ENCODE measurements around the gene FEM1A.
A peak's percentile ranks its signal among the peaks of the same experiment; 100 is the strongest.

The FEM1A gene

DNA sequence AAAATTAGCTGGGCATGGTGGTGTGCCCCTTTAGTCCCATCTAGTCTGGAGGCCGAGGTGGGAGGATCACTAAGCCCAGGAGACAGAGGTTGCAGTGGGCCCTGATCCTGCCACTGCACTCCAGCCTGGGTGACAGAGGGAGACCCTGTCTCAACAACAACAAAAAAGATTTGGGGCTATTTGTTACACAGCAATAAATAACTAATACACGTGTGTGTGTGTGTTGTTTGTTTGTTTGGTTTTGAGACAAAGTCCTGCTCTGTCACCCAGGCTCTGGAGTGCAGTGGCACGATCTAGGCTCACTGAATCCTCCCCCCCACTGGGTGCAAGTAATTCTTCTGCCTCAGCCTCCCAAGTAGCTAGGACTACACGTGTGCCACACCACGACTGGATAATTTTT is 32.9 kb upstream of the FEM1A start:
- TF ChIP-seq MYC (IDR thresholded peaks at IDR 0.05; ENCODE audit: low read depth, low read length), result no peak
- TF ChIP-seq, protein P1, sequence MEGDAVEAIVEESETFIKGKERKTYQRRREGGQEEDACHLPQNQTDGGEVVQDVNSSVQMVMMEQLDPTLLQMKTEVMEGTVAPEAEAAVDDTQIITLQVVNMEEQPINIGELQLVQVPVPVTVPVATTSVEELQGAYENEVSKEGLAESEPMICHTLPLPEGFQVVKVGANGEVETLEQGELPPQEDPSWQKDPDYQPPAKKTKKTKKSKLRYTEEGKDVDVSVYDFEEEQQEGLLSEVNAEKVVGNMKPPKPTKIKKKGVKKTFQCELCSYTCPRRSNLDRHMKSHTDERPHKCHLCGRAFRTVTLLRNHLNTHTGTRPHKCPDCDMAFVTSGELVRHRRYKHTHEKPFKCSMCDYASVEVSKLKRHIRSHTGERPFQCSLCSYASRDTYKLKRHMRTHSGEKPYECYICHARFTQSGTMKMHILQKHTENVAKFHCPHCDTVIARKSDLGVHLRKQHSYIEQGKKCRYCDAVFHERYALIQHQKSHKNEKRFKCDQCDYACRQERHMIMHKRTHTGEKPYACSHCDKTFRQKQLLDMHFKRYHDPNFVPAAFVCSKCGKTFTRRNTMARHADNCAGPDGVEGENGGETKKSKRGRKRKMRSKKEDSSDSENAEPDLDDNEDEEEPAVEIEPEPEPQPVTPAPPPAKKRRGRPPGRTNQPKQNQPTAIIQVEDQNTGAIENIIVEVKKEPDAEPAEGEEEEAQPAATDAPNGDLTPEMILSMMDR (IDR thresholded peaks at IDR 0.05; ENCODE audit: low read depth, low read length), result no peak
- TF ChIP-seq, protein P2, sequence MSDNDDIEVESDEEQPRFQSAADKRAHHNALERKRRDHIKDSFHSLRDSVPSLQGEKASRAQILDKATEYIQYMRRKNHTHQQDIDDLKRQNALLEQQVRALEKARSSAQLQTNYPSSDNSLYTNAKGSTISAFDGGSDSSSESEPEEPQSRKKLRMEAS (IDR thresholded peaks at IDR 0.05; ENCODE audit: low read depth, low read length), result no peak
- no peak for TF ChIP-seq POLR2A (IDR thresholded peaks at IDR 0.05; ENCODE audit: extremely low read depth, insufficient read length)
- DNase-seq (ENCODE audit: low read depth), result no peak
- no peak overlapping the region for H3K4me3 ChIP-seq (ENCODE audit: low read depth, low read length)

DNA sequence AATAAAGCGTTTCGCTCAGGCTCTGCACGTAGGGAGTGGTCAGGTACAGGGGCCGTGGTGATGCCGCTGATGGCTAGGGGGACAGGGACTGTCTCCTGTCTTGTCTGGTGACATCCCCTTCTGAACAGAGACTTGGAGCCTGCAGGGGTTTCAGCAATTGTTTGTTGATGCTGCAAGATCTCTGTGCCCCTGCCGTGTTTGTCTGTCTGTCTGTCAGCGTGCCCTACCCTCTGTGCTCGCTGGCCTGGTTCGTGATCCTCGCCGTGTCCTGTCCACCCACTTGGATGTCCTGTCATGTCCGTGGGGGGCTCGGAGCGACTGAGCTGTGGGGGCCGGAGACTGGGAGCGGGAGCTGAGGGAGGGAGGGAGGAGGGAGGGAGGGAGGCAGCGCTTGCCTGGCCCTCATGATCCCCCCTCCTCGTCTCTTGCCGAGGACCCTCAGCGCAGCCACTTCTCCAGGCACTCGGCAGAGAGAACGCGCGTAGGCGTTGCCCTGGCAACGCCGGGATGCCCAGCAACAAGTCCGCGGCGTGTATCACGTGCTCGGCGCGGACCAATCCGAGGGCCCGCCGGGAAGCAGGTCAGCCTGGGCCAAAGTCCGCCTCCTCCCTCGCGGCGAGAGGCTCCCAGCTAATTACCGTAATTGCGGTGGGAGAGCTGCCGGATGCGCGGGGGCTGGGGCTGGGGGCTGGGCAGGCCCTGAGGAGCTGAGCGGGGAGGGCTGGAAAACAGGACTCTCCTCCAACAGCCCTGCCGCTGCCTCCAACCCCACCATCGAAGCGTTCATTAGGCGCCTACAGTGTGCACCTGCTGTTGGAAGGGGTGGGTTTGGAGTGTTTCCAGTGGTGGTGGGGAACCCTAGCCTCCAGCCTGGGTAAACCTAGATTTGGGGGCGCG is 31.9 kb upstream of the FEM1A start:
- peak; percentile 86 for DNase-seq (ENCODE audit: low read depth)
- TF ChIP-seq POLR2A (IDR thresholded peaks at IDR 0.05; ENCODE audit: extremely low read depth, insufficient read length), result no peak
- TF ChIP-seq, protein P2 (IDR thresholded peaks at IDR 0.05; ENCODE audit: low read depth, low read length), result peak; percentile 93
- no peak for TF ChIP-seq MYC (IDR thresholded peaks at IDR 0.05; ENCODE audit: low read depth, low read length)
- H3K4me3 ChIP-seq (ENCODE audit: low read depth, low read length), result no peak overlapping the region

DNA sequence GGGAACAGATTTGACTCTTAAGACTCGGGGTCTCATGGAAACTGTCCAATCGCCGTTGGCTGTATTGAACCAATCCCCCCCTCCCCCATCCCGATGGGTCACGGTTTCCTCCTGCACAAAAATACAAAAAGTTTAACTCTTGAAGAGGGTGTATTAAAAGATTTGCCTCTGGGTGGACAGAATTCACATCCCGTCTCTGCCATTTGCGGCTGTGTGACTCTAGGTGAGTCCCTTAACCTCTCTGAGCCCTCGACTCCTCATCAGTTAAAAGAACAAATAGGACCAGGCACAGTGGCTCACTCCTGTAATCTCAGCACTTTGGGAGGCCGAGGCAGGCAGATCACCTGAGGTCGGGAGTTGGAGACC is 31.3 kb upstream of the FEM1A start:
- TF ChIP-seq, protein P2 (IDR thresholded peaks at IDR 0.05; ENCODE audit: low read depth, low read length), result no peak
- TF ChIP-seq, protein P1 (IDR thresholded peaks at IDR 0.05; ENCODE audit: low read depth, low read length), result no peak
- TF ChIP-seq POLR2A (IDR thresholded peaks at IDR 0.05; ENCODE audit: extremely low read depth, insufficient read length), result no peak
- H3K4me3 ChIP-seq (ENCODE audit: low read depth, low read length), result no peak overlapping the region
- no peak for DNase-seq (ENCODE audit: low read depth)

DNA sequence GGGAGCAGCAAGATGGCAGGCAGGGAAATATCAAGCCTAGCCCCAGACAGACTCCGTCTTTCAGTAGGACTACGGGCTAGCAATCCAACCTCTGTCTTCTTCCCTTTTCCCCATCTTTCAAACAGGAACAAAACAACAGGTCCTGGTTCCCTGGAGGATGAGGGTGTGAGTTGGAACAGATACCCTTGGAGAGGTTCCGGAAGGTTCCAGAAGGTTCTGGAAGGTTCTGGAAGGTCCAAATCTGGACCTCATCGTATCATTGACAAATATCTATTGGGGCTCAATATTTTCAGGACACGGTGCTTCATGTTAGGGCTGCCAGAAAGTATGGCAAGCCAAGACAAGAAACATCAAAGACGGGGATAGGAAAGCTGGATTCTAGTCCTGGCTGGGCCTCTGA is 28.5 kb upstream of the FEM1A start:
- no peak overlapping the region for H3K4me3 ChIP-seq (ENCODE audit: low read depth, low read length)
- DNase-seq (ENCODE audit: low read depth), result no peak
- no peak for TF ChIP-seq POLR2A (IDR thresholded peaks at IDR 0.05; ENCODE audit: extremely low read depth, insufficient read length)
- TF ChIP-seq, protein P1 (IDR thresholded peaks at IDR 0.05; ENCODE audit: low read depth, low read length), result no peak
- TF ChIP-seq MYC (IDR thresholded peaks at IDR 0.05; ENCODE audit: low read depth, low read length), result no peak
- TF ChIP-seq, protein P2 (IDR thresholded peaks at IDR 0.05; ENCODE audit: low read depth, low read length), result no peak

DNA sequence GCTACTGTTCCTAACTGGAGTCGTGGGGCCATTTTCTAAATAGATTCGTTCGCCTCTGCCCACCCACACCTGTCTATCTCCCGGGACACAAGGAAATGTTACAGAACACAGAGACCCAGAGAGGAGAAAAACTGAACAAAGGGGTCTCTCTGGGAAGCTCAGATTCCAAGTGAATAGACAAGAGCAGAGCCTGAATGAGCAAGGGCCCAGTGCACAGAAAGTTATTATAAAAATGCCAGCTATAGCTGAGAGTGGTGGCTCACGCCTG is 27.2 kb upstream of the FEM1A start:
- TF ChIP-seq MYC (IDR thresholded peaks at IDR 0.05; ENCODE audit: low read depth, low read length), result no peak
- TF ChIP-seq, protein P1 (IDR thresholded peaks at IDR 0.05; ENCODE audit: low read depth, low read length), result no peak
- TF ChIP-seq POLR2A (IDR thresholded peaks at IDR 0.05; ENCODE audit: extremely low read depth, insufficient read length), result no peak
- TF ChIP-seq, protein P2 (IDR thresholded peaks at IDR 0.05; ENCODE audit: low read depth, low read length), result no peak

DNA sequence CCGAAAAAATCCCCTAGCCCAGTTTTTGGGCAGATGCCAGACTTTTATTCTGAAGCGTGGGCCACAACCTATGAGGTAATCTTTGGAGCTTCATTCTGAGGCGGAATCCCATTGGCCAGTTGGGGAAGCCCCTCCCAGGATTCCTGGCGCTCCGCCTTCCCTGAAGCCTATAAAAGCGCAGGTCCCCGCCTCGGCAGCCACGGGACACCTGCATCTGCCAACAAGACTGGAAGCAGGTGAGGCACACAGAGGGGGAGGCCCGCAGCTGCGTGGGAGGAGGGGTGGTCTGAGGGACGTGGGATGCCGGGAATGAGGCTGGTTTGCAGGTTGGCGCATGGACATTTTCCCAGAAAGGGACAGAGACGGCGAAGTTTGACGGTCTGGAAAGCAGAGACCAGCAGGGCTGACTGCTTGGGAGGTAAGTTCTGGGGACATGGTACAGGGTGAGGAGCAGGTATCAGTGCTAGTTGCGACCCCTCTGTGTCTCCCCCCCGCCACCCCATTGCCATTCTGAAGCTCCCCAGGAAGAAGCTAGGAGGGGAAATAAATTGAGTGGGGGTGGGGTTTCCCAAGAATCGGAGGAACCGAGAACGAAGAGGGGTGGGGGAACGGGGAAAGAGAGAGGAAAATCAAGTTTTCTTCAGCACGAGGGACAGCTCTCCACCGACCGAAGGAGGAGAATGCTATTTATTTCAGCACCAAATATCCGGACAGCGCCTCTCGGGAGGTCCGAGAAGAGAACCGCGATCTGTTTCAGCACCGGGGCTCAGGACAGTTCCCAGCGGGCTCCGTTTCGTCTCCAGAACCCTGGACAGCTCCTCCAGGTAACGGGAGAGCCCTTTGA is 22.4 kb upstream of the FEM1A start:
- TF ChIP-seq, protein P2 (IDR thresholded peaks at IDR 0.05; ENCODE audit: low read depth, low read length), result peak; percentile 79
- TF ChIP-seq, protein P1 (IDR thresholded peaks at IDR 0.05; ENCODE audit: low read depth, low read length), result no peak
- DNase-seq (ENCODE audit: low read depth), result peak; percentile 81
- H3K4me3 ChIP-seq (ENCODE audit: low read depth, low read length), result no peak overlapping the region

More for the DNA sequence above, 27.2 kb upstream of the FEM1A start:
- no peak for DNase-seq (ENCODE audit: low read depth)
- no peak overlapping the region for H3K4me3 ChIP-seq (ENCODE audit: low read depth, low read length)
